HCT116 (cell line): ENCODE measurements around the gene FRMD4A.

Experiments
- EZH2 ChIP-seq: fragments of 200-600 bp; sonication (generic); IDR thresholded peaks from 2 replicates; pipeline ENCODE4 v1.6.1; 2017; ENCODE audit warnings: antibody characterized with exemption, mixed run types
- EZH2phosphoT487 ChIP-seq: fragments of 200-600 bp; IDR thresholded peaks from 2 replicates; pipeline ENCODE4 v1.6.1; 2018; ENCODE audit warnings: antibody characterized with exemption, borderline replicate concordance
- POLR2A ChIP-seq: IDR thresholded peaks from 2 replicates; pipeline ENCODE4 v1.7.0; 2011; ENCODE audit warnings: borderline replicate concordance; ENCODE audit not compliant: insufficient read depth, insufficient read length; ENCODE audit errors: extremely low read depth
- POLR2AphosphoS5 ChIP-seq: IDR thresholded peaks from 2 replicates; pipeline ENCODE4 v1.6.1; 2011; ENCODE audit warnings: mild to moderate bottlenecking, low read depth, low read length, moderate library complexity
- REST ChIP-seq: IDR thresholded peaks from 2 replicates; pipeline ENCODE4 v1.6.1; 2012; ENCODE audit warnings: low read depth
- YY1 ChIP-seq: IDR thresholded peaks from 2 replicates; pipeline ENCODE4 v1.6.1; 2011; ENCODE audit warnings: low read length, low read depth, moderate library complexity, mild to moderate bottlenecking; ENCODE audit not compliant: insufficient replicate concordance; ENCODE audit errors: extremely low read depth
- ZFX ChIP-seq: fragments of 450-650 bp; IDR thresholded peaks from 2 replicates; pipeline ENCODE4 v1.6.1; 2017
- ZNF274 ChIP-seq: fragments of 200-500 bp; sonication (Bioruptor generic); IDR thresholded peaks from 2 replicates; pipeline ENCODE4 v1.6.1; 2014; ENCODE audit warnings: mild to moderate bottlenecking, low read depth, low read length, inconsistent platforms
- TF ChIP-seq, protein P1 (sequence below), 3 experiments: fragments of 200-600 bp in 1 of 3; sonication (generic) in 1 of 3; IDR thresholded peaks in 2 of 3; conservative IDR thresholded peaks in 1 of 3; 2 replicates each; pipeline ENCODE4 v1.5.1; 2012 to 2017; ENCODE audit warnings: low read depth in 2 of 3, low read length in 2 of 3, antibody characterized with exemption in 1 of 3, borderline replicate concordance in 1 of 3, control low read depth in 1 of 3, mild to moderate bottlenecking in 1 of 3, mixed read lengths in 1 of 3, mixed run types in 1 of 3, moderate library complexity in 1 of 3; ENCODE audit not compliant: insufficient read depth in 1 of 3
- TF ChIP-seq, protein P2 (sequence below): IDR thresholded peaks from 2 replicates; pipeline ENCODE4 v1.6.1; 2012

GRCh38 chr10:13801156-13801906, 529.4 kb downstream of the FRMD4A start:
- TF ChIP-seq ZFX (no peak), EZH2 (no peak), POLR2A (no peak), REST (no peak), POLR2AphosphoS5 (no peak), ZNF274 (no peak), YY1 (no peak), EZH2phosphoT487 (no peak)
- TF ChIP-seq, protein P1, sequence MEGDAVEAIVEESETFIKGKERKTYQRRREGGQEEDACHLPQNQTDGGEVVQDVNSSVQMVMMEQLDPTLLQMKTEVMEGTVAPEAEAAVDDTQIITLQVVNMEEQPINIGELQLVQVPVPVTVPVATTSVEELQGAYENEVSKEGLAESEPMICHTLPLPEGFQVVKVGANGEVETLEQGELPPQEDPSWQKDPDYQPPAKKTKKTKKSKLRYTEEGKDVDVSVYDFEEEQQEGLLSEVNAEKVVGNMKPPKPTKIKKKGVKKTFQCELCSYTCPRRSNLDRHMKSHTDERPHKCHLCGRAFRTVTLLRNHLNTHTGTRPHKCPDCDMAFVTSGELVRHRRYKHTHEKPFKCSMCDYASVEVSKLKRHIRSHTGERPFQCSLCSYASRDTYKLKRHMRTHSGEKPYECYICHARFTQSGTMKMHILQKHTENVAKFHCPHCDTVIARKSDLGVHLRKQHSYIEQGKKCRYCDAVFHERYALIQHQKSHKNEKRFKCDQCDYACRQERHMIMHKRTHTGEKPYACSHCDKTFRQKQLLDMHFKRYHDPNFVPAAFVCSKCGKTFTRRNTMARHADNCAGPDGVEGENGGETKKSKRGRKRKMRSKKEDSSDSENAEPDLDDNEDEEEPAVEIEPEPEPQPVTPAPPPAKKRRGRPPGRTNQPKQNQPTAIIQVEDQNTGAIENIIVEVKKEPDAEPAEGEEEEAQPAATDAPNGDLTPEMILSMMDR (IDR thresholded peaks at IDR 0.05 in 2 of 3, conservative IDR thresholded peaks at IDR 0.05 in 1 of 3; ENCODE audit: borderline replicate concordance in 1 of 3, insufficient read depth in 1 of 3, low read depth in 2 of 3, low read length in 2 of 3): no peak
- TF ChIP-seq, protein P2, sequence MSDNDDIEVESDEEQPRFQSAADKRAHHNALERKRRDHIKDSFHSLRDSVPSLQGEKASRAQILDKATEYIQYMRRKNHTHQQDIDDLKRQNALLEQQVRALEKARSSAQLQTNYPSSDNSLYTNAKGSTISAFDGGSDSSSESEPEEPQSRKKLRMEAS: no peak
